GM12865 (cell line): Measurements from ENCODE around the gene CASP8.

Experiments used
- DNase-seq: peaks from one replicate; pipeline ENCODE4 v3.0.0; 2010; ENCODE audit warnings: low read depth
- H3K4me3 ChIP-seq: 2 replicates; pipeline ENCODE4 v1.5.1; 2011; ENCODE audit warnings: mild to moderate bottlenecking, low read depth, low read length, control low read depth
- TF ChIP-seq, protein P1 (sequence below): IDR thresholded peaks from 2 replicates; pipeline ENCODE4 v1.5.1; 2011; ENCODE audit warnings: low read length, control low read depth, low read depth, inconsistent platforms; ENCODE audit not compliant: insufficient read depth; ENCODE audit errors: missing control alignments

The CASP8 gene

GRCh38 chr2:201308914-201309313 lies 48.6 kb downstream of the CASP8 start:
- TF ChIP-seq, protein P1, sequence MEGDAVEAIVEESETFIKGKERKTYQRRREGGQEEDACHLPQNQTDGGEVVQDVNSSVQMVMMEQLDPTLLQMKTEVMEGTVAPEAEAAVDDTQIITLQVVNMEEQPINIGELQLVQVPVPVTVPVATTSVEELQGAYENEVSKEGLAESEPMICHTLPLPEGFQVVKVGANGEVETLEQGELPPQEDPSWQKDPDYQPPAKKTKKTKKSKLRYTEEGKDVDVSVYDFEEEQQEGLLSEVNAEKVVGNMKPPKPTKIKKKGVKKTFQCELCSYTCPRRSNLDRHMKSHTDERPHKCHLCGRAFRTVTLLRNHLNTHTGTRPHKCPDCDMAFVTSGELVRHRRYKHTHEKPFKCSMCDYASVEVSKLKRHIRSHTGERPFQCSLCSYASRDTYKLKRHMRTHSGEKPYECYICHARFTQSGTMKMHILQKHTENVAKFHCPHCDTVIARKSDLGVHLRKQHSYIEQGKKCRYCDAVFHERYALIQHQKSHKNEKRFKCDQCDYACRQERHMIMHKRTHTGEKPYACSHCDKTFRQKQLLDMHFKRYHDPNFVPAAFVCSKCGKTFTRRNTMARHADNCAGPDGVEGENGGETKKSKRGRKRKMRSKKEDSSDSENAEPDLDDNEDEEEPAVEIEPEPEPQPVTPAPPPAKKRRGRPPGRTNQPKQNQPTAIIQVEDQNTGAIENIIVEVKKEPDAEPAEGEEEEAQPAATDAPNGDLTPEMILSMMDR: no peak
- no peak for DNase-seq

DNA sequence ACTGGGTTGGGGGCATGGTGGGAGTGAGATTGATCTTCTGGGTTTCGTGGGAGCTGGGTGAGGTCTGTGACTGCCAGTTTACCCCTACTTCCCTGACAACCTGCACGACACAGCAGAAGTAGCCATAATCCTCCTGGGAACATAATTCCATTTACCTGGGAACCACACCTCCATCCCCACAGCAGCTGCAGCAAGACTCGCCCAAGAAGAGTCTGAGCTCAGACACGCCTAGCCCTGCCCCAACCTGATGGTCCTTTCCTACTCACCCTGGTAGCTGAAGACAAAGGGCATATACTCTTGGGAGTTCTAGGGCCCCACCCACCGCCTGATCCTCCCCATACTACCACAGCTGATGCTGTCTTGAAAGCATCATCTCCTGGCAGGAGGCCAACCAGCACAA lies 53.0 kb downstream of the CASP8 start:
- TF ChIP-seq, protein P1: no peak
- DNase-seq: no peak
- H3K4me3 ChIP-seq: no peak overlapping the region

More at GRCh38 chr2:201308914-201309313, 48.6 kb downstream of the CASP8 start:
- H3K4me3 ChIP-seq: no peak overlapping the region

- DNase-seq: no peak
- H3K4me3 ChIP-seq: no peak overlapping the region
- TF ChIP-seq, protein P1: no peak
These were observed 59.2 kb downstream of the CASP8 start for GRCh38 chr2:201319511-201319910.

DNA sequence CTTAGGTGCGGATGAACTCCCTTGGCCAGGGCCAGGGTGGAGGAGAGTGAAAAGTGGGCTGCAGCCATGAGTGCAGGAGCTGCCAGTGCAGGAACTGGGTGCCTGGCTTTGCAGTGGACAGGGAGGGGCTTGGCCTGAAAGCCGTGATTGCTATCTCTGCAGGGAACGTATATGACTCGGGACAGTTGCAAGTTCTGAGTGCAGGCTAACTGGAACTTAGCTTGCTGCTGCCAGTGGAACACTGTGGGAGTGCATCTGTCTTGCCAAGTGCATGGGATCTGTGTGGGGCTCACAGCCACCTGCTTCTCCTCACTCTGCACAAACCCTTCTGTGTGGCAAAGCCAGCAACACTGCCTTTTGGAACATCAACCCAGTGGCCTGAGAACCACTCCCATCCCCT lies 59.9 kb downstream of the CASP8 start:
- DNase-seq: no peak
- no peak overlapping the region for H3K4me3 ChIP-seq
- TF ChIP-seq, protein P1: no peak

DNA sequence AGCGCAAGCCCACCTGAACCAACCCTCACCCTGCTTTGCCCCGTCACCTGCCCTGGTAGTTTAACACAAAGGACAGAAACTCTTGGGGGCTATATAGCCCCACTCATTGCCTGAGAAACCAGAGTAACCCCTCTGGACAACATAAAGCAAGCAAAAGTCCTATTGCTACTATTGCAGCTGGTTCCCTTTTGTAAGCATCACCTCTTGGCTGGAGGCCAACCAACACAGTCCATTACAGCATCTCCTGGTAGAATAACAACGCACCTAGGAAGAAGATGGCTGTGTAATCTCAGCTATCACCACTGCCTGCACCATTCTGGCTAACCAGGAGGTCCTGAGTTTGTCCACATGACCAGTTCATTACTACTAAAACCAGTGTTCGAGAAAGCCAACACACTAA lies 60.4 kb downstream of the CASP8 start:
- TF ChIP-seq, protein P1: no peak
- H3K4me3 ChIP-seq: no peak overlapping the region
- no peak for DNase-seq

DNA sequence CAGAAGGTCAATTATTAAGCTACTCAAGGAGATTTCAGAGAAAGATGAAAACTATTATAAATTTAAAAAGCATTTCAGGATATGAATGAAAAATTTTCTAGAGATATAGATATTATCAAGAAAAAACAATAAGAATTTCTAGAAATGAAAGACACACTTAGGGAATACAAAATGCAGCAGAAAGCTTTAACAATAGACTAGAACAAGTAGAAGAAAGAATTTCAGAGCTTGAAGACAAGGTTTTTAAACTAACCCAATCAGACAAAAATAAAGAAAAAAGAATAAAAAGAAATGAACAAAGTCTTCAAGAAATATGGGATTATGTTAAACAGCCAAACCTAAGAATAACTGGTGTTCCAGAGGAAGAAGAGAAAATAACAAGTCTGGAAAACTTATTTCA lies 62.4 kb downstream of the CASP8 start:
- TF ChIP-seq, protein P1: no peak
- DNase-seq: no peak
- no peak overlapping the region for H3K4me3 ChIP-seq

DNA sequence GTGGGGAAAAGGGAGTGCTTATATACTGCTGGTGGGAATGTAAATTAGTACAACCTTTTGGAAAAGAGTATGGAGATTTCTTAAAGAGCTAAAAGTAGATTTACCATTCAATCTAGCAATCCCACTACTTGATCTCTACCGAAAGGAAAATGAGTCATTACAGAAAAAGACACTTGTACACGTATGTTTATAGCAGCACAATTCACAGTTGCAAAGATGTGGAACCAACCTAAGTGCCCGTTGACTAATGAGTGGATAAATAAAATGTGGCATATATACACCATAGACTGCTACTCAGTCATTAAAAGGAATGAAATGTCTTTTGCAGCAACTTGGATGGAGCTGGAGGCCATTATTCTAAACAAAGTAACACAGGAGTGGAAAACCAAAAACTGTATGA lies 67.3 kb downstream of the CASP8 start:
- DNase-seq: no peak
- no peak overlapping the region for H3K4me3 ChIP-seq
- TF ChIP-seq, protein P1: no peak
